KOPT-K1 (cell line): Measurements from ENCODE around the gene GCSAM.

Source experiments
- H3K27ac ChIP-seq: fragments of 200-600 bp; sonication (generic); 2 replicates; pipeline ENCODE4 v1.5.1; 2016; ENCODE audit warnings: antibody characterized with exemption, mild to moderate bottlenecking, low read depth, low read length; ENCODE audit not compliant: poor library complexity, severe bottlenecking
- H3K36me3 ChIP-seq: fragments of 200-600 bp; sonication (generic); 2 replicates; pipeline ENCODE4 v1.5.1; 2017; ENCODE audit warnings: antibody characterized with exemption, mild to moderate bottlenecking, low read length, moderate library complexity; ENCODE audit not compliant: insufficient read depth
- H3K9me3 ChIP-seq: fragments of 200-600 bp; sonication (generic); 2 replicates; pipeline ENCODE4 v1.5.1; 2017; ENCODE audit warnings: antibody characterized with exemption, low read length, mild to moderate bottlenecking; ENCODE audit not compliant: insufficient read depth, poor library complexity, severe bottlenecking

The GCSAM gene, protein sequence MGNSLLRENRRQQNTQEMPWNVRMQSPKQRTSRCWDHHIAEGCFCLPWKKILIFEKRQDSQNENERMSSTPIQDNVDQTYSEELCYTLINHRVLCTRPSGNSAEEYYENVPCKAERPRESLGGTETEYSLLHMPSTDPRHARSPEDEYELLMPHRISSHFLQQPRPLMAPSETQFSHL

DNA sequence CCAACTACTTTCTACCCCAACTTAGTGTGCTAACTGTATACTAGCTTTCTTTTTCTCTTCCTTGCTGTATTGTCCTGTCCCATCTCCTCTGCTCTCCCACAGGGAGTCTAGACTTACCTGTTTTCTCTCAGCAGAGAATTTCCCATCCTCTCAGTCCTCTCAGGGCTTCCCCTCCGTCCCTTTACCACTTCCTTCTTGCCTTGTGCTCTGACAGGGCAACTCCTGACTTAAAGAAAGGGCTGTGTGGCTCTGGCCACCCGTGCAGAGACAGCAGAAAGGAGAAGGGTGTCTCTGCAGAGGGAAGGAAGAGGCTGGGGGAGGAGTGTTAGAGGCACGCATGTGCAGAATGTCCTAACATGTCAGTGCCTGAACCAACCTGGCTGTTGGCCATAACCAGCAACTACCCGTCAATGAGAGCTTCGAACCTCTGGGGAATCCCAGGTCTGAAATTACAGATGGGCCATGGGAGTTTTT lies at the start of gene GCSAM:
Gene GCSAM (minus strand): TSS at position 274 of the 474 bp plus-strand sequence. CDS start 128 bp downstream, at position 146.
- Histone ChIP-seq H3K27ac (peak within 1 kb of the TSS; percentile 89), H3K9me3 (no peaks in the 10 kb centered on the region), H3K36me3 (no peaks in the 10 kb centered on the region)

DNA sequence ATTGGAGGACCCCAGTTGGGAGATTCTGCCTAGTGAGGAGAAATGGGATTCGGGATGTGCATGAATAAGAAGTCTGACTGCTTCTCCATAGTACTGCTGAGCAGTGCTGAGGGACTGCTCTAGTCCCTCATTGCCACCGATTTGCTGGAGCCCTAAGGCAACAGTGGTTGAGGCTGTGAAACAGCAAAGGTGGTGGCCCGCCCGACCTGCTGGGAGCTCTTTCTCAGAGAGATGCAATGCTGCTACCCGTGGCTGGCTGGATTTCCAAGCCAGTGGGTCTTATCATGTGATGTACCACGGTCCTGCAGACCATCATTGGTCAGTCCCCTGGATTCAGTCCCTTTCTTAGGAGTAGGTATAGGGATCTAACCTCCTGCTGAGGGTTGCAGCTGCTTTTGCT lies 42.6 kb upstream of the GCSAM start:
- Histone ChIP-seq H3K9me3 (no peaks in the 10 kb centered on the region), H3K27ac (no peak overlapping the region), H3K36me3 (no peaks in the 10 kb centered on the region)

DNA sequence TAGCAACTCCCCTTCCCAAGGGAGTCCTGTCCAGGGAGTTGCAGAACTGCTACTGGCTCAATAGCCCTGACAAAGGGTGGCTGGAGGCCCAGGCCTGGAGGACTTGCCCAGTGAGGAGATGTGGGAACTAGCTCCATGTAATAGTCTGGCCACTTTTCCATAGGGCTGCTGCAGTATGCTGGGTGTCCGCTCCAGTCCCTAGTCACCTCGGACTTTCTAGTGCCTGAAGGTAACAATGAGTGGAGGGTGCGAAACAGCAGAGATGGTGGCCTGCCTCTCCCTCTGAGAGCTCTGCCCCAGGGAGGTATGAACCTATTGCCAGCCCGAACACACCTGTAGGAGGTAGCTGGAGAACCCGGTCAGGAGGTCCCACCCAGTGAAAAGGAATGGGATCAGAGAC lies 42.0 kb upstream of the GCSAM start:
- Histone ChIP-seq H3K27ac (no peak overlapping the region), H3K9me3 (no peaks in the 10 kb centered on the region), H3K36me3 (no peaks in the 10 kb centered on the region)

DNA sequence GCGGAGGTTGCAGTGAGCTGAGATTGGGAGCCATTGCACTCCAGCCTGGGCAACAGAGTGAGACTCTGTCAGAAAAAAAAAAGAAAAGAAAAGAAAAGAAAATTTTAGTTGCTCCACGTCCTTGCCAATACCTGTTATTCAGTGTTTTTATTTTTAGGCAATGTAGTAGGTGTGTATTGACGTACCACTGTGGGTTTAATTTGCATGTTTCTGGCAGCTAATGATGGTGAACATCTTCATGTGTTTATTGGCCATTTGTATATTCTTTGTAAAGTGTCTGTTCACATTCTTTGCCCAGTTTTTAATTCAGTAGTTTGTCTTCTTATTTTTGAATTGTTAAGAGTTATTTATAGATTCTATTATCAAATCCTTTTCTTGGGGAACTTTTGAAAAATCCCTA lies 38.1 kb upstream of the GCSAM start:
- Histone ChIP-seq H3K9me3 (no peaks in the 10 kb centered on the region), H3K27ac (no peak overlapping the region), H3K36me3 (no peaks in the 10 kb centered on the region)

DNA sequence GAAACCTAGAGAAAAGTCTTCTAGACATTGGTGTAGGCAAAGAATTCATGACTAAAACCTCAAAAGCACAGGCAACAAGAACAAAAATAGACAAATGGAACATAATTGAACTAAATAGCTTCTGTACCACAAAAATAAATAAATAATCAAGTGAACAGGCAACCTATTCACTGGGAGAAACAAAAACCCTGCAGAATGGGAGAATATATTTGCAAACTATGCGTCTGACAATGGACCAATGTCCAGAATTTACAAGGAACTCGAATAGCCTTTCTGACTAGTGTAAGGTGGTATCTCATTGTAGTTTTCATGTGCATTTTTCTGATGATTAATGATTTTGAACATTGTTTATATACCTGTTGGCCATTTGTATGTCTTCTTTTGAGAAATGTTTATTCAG lies 37.0 kb upstream of the GCSAM start:
- no peaks in the 10 kb centered on the region for H3K36me3 ChIP-seq
- no peaks in the 10 kb centered on the region for H3K9me3 ChIP-seq
- no peak overlapping the region for H3K27ac ChIP-seq

DNA sequence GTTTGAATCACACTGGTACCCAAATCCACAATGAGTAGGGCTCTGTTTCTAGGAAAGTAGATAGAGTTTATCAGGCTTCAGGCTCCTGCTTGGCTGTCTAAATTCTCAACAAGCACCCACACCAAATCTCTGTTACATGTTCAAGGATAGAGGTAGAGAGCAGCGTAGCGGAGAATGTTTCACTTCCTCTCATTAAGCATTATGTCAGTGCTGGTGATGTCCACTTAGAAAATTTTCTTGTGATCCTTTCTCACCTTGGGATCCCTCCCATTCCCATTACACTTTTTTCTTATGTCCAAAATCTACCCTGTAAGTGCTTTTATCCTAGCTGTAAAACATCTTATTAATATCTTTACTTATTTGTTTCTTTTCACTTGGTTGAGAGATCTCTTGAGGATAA lies 34.7 kb upstream of the GCSAM start:
- Histone ChIP-seq H3K36me3 (no peaks in the 10 kb centered on the region), H3K9me3 (no peaks in the 10 kb centered on the region), H3K27ac (no peak overlapping the region)

DNA sequence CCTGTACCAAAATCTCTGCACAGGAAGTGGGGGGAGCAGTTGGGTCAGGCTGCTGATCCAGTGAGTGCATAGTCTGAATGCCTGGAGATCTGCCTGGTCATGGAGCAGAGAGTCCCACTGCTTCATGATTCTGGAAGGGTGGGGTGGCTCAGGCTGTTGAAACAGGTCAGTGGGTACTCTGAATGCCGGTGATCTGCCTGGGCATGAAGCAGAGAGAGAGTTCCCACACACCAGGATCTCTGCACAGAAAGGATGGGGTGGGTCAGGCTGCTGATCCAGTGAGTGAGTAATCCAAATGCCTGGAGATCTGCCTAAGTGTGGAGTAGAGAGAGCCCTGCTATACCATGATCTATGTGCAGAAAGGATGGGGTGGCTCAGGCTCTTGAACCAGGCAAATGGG lies 16.1 kb upstream of the GCSAM start:
- Histone ChIP-seq H3K36me3 (no peaks in the 10 kb centered on the region), H3K9me3 (peaks cover 51% of the 10 kb centered on the region), H3K27ac (no peak overlapping the region)

DNA sequence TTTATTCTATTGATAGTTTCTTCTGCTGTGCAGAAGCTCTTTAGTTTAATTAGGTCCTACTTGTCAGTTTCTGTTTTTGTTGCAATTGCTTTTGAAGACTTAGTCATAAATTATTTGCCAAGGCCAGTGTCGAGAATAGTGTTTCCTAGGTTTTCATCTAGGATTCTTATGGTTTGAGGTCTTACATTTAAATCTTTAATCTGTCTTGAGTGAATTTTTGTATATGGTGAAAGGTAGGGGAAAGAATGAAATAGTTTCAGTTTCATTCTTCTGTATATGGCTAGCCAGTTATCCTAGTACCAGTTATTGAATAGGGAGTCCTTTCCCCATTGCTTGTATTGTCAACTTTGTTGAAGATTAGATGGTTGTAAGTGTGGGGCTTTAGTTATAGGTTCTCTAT lies 10.6 kb upstream of the GCSAM start:
- H3K27ac ChIP-seq, result no peak overlapping the region
- H3K36me3 ChIP-seq, result no peaks in the 10 kb centered on the region
- H3K9me3 ChIP-seq, result peaks cover 34% of the 10 kb centered on the region

DNA sequence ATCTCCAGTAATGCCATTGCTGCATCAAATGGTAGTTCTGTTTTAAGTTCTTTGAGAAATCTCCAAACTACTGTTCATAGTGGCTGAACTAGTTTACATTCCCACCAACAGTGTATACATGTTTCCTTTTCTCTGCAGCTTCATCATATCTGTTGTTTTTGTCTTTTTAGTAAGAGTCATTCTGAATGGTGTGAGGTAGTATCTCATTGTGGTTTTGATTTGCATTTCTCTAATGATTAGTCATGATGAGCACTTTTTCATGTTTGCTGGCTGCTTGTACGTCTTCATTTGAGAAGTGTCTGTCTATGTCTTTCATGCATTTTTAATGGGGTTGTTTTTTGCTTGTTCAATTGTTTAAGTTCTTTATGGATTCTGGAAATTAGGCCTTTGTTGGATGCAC lies 10.2 kb upstream of the GCSAM start:
- Histone ChIP-seq H3K27ac (no peak overlapping the region), H3K36me3 (no peaks in the 10 kb centered on the region), H3K9me3 (peaks cover 29% of the 10 kb centered on the region)

DNA sequence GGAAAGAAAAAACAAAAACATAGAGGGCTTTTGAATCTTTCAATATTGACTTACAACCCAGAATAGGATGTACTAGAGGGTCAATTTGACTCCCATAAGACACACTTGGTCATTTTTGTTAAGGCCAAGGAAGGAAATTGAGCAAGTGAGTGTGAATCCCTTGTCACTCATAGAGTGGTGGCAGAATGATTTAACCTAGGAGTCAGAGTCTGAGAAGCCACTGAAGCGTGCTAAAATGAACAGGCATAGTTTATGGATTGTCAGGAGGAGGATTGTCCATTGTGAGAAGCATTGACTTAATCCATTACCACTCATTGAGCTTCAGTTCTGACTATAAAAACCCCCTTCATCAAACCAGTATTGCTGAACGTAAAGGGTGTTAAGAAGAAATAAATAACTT lies 8.2 kb upstream of the GCSAM start:
- Histone ChIP-seq H3K27ac (no peak overlapping the region), H3K36me3 (no peaks in the 10 kb centered on the region), H3K9me3 (peaks cover 11% of the 10 kb centered on the region)

DNA sequence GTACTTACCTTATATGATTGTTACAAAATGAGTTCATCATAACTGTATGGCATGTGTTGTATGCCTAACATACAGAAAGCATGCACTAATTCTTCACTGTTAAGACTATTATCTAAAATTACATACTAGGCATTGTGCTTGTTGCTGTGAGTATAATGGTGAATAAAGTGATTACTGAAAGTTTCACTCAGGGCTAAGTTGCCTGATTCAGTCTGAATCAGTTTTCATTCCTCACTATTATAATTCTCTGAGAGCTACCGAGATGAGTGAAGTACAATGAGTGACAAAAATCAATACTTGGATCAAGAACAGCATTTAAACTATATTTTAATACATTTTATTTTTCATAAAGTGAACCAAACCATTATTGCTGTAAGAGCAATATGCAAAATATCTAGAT lies 7.5 kb upstream of the GCSAM start:
- Histone ChIP-seq H3K27ac (no peak overlapping the region), H3K9me3 (peaks cover 11% of the 10 kb centered on the region), H3K36me3 (no peaks in the 10 kb centered on the region)

DNA sequence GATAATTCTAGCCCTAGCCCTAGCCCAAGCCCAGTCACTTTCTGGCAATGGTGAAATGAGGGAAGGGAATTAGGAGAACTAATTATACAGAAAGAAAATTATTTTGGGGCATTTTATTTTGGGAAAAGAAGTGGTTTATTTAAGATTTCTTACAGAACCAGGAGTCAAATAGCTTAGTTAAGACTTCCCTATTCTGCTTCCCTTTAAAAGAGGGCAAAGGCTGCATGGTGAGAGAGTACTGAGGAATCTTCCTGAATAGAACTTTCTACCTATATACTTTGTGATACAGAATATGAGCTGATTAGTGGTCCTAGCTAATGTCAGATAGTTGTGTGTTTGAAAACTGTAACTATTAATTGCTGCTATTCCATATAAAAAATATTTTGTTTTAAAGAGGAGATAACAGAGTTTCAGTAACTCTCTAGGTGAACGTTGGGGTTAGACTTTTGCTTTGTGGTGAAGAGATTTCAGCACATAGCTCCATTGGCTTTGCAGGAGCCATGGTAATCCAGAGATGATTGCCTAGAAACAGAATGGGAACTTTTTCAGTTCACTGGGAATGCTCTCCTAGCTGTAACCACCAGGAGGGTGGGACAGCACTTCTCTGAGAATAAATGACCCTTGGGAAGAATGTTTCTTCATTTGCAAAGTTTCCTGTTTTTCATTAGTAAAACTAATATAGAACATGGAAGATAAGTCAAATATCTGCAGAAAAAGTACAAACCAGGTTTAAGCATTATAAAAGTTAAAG lies 5.3 kb upstream of the GCSAM start:
- H3K9me3 ChIP-seq, result no peaks in the 10 kb centered on the region
- no peak overlapping the region for H3K27ac ChIP-seq
- H3K36me3 ChIP-seq, result no peaks in the 10 kb centered on the region

DNA sequence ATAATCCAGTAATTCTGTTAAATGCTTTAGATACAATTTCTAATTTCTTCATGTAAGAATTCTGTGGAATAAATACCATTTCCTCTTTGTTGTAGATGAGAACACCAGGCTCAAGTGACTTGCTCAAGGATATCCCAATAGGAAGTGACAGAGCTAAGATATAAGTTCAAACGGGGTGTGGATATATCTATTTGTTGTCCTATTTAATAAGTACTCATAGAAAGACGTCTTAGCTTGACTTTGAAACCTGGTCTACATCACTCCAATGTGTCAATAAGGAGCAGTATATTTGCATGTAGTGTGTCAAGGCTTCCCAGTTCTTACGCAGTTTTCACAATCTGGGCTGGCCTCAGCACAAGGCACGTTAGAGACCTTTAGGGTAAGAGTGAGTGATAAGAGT lies 4.7 kb upstream of the GCSAM start:
- no peak overlapping the region for H3K27ac ChIP-seq
- no peaks in the 10 kb centered on the region for H3K36me3 ChIP-seq
- no peaks in the 10 kb centered on the region for H3K9me3 ChIP-seq

DNA sequence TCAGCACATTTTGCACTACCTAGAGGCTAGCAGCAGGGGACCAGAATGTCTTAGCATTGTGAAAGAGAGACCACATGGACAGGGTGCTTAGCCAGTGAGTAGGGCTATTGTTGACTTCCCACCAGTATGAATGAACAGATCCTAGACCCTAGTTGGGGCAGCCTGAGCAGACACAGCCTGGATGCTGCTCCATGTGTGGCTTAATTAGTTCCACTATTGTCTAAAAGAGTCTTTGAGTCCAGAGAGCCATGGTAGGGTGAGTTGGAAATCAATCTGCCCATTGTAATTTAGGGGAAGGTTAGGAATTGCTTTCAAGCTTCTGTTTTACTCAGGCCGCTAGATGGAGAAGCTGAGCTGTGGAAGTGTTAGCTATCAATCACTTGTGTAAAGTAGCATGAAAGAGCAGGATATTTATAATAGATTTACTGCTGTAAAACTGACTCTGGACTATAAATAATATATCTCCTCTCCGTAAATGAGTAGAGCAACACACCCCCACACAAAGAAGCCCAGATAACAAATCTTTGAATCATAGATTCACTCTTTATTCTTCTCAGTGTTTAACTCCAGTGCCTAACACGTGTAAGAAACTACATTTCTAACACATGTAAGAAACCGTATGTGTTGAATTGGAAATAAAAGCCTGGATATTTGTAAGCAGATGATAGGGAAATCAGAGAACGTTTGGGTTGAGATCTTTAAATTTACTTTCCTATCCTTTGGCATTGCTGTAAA lies 4.1 kb upstream of the GCSAM start:
- Histone ChIP-seq H3K9me3 (no peaks in the 10 kb centered on the region), H3K36me3 (no peaks in the 10 kb centered on the region), H3K27ac (peak overlapping the region; percentile 21)

DNA sequence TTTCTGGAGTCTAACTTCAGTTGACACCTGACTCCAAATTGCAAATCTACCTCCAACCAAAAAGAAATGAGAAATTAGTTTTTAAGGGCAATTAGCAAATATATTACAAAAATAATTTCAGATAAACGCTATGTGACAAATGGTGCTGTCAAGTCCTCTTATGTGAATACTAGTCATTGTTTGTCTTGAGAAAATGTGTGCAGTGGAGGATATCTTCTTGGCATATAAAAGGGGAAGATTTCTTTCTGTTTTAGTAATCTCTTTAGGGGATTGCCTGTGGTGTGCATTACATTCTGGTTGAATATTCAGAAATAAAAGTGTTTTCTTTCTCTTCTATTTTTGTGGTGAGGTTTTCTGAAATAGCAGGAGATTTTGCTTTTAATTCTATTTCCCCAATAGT lies 3.0 kb upstream of the GCSAM start:
- Histone ChIP-seq H3K27ac (peak overlapping the region; percentile 89), H3K36me3 (no peaks in the 10 kb centered on the region), H3K9me3 (no peaks in the 10 kb centered on the region)
